KMS-11 (cell line): ENCODE data around the gene CRABP1.
A peak's percentile ranks its signal among the peaks of the same experiment; 100 is the strongest.

ENCODE experiments used
- H2AFZ ChIP-seq: fragments of 200-600 bp; sonication (generic); 2 replicates; pipeline ENCODE4 v1.6.1; 2016; ENCODE audit warnings: antibody characterized with exemption, mixed run types, low read depth
- H3K27ac ChIP-seq: fragments of 200-600 bp; sonication (generic); 2 replicates; pipeline ENCODE4 v1.6.1; 2016; ENCODE audit warnings: mild to moderate bottlenecking, mixed run types
- H3K27me3 ChIP-seq: fragments of 200-600 bp; sonication (generic); 2 replicates; pipeline ENCODE4 v1.6.1; 2017; ENCODE audit warnings: mild to moderate bottlenecking, low read depth, mixed run types, moderate library complexity; ENCODE audit not compliant: insufficient read depth
- H3K36me3 ChIP-seq: fragments of 200-600 bp; sonication (generic); 2 replicates; pipeline ENCODE4 v1.6.1; 2017; ENCODE audit warnings: mild to moderate bottlenecking, mixed run types; ENCODE audit not compliant: insufficient read depth
- H3K4me1 ChIP-seq: fragments of 200-600 bp; sonication (generic); 2 replicates; pipeline ENCODE4 v1.6.1; 2016; ENCODE audit warnings: mild to moderate bottlenecking, low read depth, mixed run types; ENCODE audit not compliant: poor library complexity, severe bottlenecking
- H3K4me2 ChIP-seq: fragments of 200-600 bp; sonication (generic); 2 replicates; pipeline ENCODE4 v1.7.0; 2016; ENCODE audit warnings: mild to moderate bottlenecking, mixed run types
- H3K4me3 ChIP-seq: fragments of 200-600 bp; sonication (generic); IDR thresholded peaks from 2 replicates; pipeline ENCODE4 v1.6.1; 2017; ENCODE audit warnings: low read depth, low read length, mixed read lengths; ENCODE audit not compliant: insufficient read depth
- H3K79me2 ChIP-seq: fragments of 200-600 bp; sonication (generic); 2 replicates; pipeline ENCODE4 v1.6.1; 2016; ENCODE audit warnings: low read depth, mixed run types; ENCODE audit not compliant: insufficient read depth
- H3K9ac ChIP-seq: fragments of 200-600 bp; sonication (generic); 2 replicates; pipeline ENCODE4 v1.6.1; 2016; ENCODE audit warnings: mild to moderate bottlenecking, mixed run types
- H4K20me1 ChIP-seq: fragments of 200-600 bp; sonication (generic); 2 replicates; pipeline ENCODE4 v1.6.1; 2016; ENCODE audit warnings: mild to moderate bottlenecking, mixed run types; ENCODE audit not compliant: insufficient read depth
- TF ChIP-seq, protein P1 (sequence below): fragments of 200-600 bp; sonication (generic); conservative IDR thresholded peaks from 2 replicates; pipeline ENCODE4 v1.6.1; 2017; ENCODE audit warnings: low read depth, mild to moderate bottlenecking, antibody characterized with exemption, low read length, moderate library complexity, mixed read lengths

The CRABP1 gene

GRCh38 chr15:78299101-78299930 is 40.8 kb upstream of the CRABP1 start, which contains the start of gene SKIC8:
Gene SKIC8 (minus strand): TSS chr15:78299609. CDS start chr15:78295686, 3,923 bp downstream.
- no peaks in the 10 kb centered on the region for H4K20me1 ChIP-seq
- peak within 1 kb of the TSS; percentile 58 for H2AFZ ChIP-seq
- H3K27ac ChIP-seq = peak within 1 kb of the TSS; percentile 43; the same call in 1 of the 2 replicates
- H3K4me2 ChIP-seq = peak within 1 kb of the TSS; percentile 99
- H3K4me3 ChIP-seq = no peak within 1 kb of the TSS
- no peaks in the 10 kb centered on the region for H3K27me3 ChIP-seq
- H3K79me2 ChIP-seq = peaks cover 24% of the 10 kb centered on the region
- TF ChIP-seq, protein P1, sequence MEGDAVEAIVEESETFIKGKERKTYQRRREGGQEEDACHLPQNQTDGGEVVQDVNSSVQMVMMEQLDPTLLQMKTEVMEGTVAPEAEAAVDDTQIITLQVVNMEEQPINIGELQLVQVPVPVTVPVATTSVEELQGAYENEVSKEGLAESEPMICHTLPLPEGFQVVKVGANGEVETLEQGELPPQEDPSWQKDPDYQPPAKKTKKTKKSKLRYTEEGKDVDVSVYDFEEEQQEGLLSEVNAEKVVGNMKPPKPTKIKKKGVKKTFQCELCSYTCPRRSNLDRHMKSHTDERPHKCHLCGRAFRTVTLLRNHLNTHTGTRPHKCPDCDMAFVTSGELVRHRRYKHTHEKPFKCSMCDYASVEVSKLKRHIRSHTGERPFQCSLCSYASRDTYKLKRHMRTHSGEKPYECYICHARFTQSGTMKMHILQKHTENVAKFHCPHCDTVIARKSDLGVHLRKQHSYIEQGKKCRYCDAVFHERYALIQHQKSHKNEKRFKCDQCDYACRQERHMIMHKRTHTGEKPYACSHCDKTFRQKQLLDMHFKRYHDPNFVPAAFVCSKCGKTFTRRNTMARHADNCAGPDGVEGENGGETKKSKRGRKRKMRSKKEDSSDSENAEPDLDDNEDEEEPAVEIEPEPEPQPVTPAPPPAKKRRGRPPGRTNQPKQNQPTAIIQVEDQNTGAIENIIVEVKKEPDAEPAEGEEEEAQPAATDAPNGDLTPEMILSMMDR = 0 out of 2 replicates have a peak, but pooled peaks have one; percentile 23
- peak within 1 kb of the TSS; percentile 78 for H3K9ac ChIP-seq
- no peaks in the 10 kb centered on the region for H3K36me3 ChIP-seq
- H3K4me1 ChIP-seq = peaks cover 16% of the 10 kb centered on the region

DNA sequence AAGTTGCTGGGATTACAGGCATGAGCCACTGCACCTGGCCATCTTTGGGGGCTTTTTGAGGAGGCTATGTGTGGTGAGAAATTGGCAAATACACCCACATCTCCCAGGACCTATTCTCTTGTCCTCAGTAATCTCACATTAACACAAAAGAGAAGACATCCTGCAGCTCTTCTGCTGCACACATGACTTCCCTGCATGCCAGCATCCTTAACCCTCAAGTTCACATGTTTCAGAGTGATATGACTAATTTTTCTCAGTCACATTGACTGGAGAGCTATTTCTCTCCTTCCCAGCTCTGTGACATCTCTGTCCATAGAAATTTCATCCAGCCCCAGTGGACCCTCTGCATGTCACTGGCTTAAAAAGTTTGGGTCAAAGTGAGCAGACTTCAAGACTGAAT is 38.8 kb upstream of the CRABP1 start:
- H3K27me3 ChIP-seq = no peaks in the 10 kb centered on the region
- no peaks in the 10 kb centered on the region for H4K20me1 ChIP-seq
- H2AFZ ChIP-seq = no peak overlapping the region
- no peak overlapping the region for H3K27ac ChIP-seq
- H3K4me3 ChIP-seq = no peak overlapping the region
- no peak overlapping the region for H3K4me2 ChIP-seq
- H3K36me3 ChIP-seq = no peaks in the 10 kb centered on the region
- no peak overlapping the region for H3K9ac ChIP-seq
- H3K79me2 ChIP-seq = peaks cover 24% of the 10 kb centered on the region
- H3K4me1 ChIP-seq = peaks cover 16% of the 10 kb centered on the region
- TF ChIP-seq, protein P1 = no peak

DNA sequence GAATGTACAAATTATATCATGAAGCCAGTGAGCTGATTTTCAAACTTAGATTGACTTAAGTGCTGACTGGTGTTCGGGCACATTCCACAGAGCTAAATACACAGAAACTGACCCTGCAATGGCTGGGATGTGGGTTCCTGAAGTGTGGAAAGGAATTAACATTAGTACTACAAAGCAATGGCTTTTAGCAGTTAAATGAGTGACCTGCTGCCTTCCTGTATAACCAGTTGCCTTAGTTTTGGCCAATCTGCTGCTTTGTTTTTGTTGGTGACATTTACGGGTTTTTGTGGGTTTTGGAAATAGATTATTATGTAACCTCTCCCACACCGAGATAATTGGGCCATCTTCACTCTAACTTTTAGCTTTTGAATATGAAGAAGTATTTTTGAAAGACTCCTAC is 38.3 kb upstream of the CRABP1 start:
- no peak overlapping the region for H3K9ac ChIP-seq

GRCh38 chr15:78302579-78303312 is 37.4 kb upstream of the CRABP1 start:
- Histone ChIP-seq H2AFZ (no peak overlapping the region), H4K20me1 (no peaks in the 10 kb centered on the region), H3K4me1 (peaks cover 16% of the 10 kb centered on the region), H3K79me2 (peaks cover 15% of the 10 kb centered on the region), H3K36me3 (no peaks in the 10 kb centered on the region), H3K27me3 (no peaks in the 10 kb centered on the region), H3K4me2 (no peak overlapping the region), H3K4me3 (no peak overlapping the region), H3K9ac (no peak overlapping the region), H3K27ac (no peak overlapping the region)
- TF ChIP-seq, protein P1 = no peak

More for the DNA sequence above, 38.3 kb upstream of the CRABP1 start:
- Histone ChIP-seq H4K20me1 (no peaks in the 10 kb centered on the region), H3K4me3 (no peak overlapping the region), H2AFZ (no peak overlapping the region), H3K4me1 (peaks cover 16% of the 10 kb centered on the region), H3K79me2 (peaks cover 20% of the 10 kb centered on the region), H3K4me2 (no peak overlapping the region), H3K36me3 (no peaks in the 10 kb centered on the region), H3K27ac (no peak overlapping the region), H3K27me3 (no peaks in the 10 kb centered on the region)
- TF ChIP-seq, protein P1 = no peak
